GM12873 (cell line): ENCODE measurements around the gene FEZF2.

Source experiments
- CTCF ChIP-seq: IDR thresholded peaks from 2 replicates; pipeline ENCODE4 v1.5.1; 2012; ENCODE audit warnings: low read depth, mild to moderate bottlenecking, moderate library complexity, low read length, control low read depth; ENCODE audit not compliant: insufficient read depth; ENCODE audit errors: missing control alignments

FEZF2 gene

GRCh38 chr3:62373714-62374333 lies 474 bp upstream of the FEZF2 start:
- TF ChIP-seq CTCF = no peak

GRCh38 chr3:62372621-62373041 lies 719 bp downstream of the FEZF2 start:
- no peak for TF ChIP-seq CTCF

- TF ChIP-seq CTCF = no peak
Observed at GRCh38 chr3:62371720-62372591, 1.4 kb downstream of the FEZF2 start.

GRCh38 chr3:62370858-62371719 lies 2.3 kb downstream of the FEZF2 start:
- TF ChIP-seq CTCF = no peak

GRCh38 chr3:62370112-62370857 lies 3.1 kb downstream of the FEZF2 start:
- no peak for TF ChIP-seq CTCF

GRCh38 chr3:62369476-62369743 lies 3.9 kb downstream of the FEZF2 start:
- TF ChIP-seq CTCF = no peak
